Colonic mucosa (tissue), 4 donors: Measurements from ENCODE around the gene PPIL1. TPM values are rescaled to one million over a fixed set of nuclear protein-coding genes. Genes with fewer than 3 reads are reported as not detected.

Experiments
- DNase-seq: peaks from one replicate; pipeline ENCODE4 v3.0.0-alpha.2; 2020
- H3K27ac ChIP-seq: fragments of 200-600 bp; one replicate; pipeline ENCODE4 v1.8.0; 2021
- H3K27me3 ChIP-seq: fragments of 200-600 bp; one replicate; pipeline ENCODE4 v1.8.0; 2021
- H3K36me3 ChIP-seq: fragments of 200-600 bp; one replicate; pipeline ENCODE4 v1.8.0; 2021
- H3K4me1 ChIP-seq: fragments of 200-600 bp; one replicate; pipeline ENCODE4 v1.8.0; 2021; ENCODE audit warnings: mild to moderate bottlenecking
- H3K4me3 ChIP-seq: fragments of 200-600 bp; one replicate; pipeline ENCODE4 v1.8.0; 2021
- H3K9ac ChIP-seq, 2 donors: one replicate each; pipeline ENCODE4 v1.7.0; 2013; ENCODE audit warnings: control low read depth in 2 of 2, low read depth in 2 of 2, low read length in 2 of 2
- H3K9me3 ChIP-seq: fragments of 200-600 bp; one replicate; pipeline ENCODE4 v1.8.0; 2021
- intact Hi-C: fragments of 100-400 bp; cut with DNase I; formaldehyde crosslinking; loops from one replicate; pipeline ENCODE4 v1.14.1; 2022
- total RNA-seq, 2 donors: library from RNA; stranded (reverse); fragmentation: NEBNext Ultra II Directional in 1 of 2; extraction: Animal tissue kit (Norgen Biotek cat#: 25700) in 1 of 2; gene quantifications; one replicate each; pipeline ENCODE4 v1.2.1, GENCODE V29; 2021
- TF ChIP-seq, protein P1 (sequence below): fragments of 200-600 bp; IDR thresholded peaks from one replicate; pipeline ENCODE4 v1.8.0; 2022; ENCODE audit warnings: antibody characterized with exemption, mild to moderate bottlenecking
- donor health status: healthy.
- donor health status: DM: no; HTN: no; CAD: no.
- donor health status: DM: no; HTN: no; CAD: no.

PPIL1 gene
- total RNA-seq, 2 donors from 2014 or later = 9.9 to 23.6 TPM

DNA sequence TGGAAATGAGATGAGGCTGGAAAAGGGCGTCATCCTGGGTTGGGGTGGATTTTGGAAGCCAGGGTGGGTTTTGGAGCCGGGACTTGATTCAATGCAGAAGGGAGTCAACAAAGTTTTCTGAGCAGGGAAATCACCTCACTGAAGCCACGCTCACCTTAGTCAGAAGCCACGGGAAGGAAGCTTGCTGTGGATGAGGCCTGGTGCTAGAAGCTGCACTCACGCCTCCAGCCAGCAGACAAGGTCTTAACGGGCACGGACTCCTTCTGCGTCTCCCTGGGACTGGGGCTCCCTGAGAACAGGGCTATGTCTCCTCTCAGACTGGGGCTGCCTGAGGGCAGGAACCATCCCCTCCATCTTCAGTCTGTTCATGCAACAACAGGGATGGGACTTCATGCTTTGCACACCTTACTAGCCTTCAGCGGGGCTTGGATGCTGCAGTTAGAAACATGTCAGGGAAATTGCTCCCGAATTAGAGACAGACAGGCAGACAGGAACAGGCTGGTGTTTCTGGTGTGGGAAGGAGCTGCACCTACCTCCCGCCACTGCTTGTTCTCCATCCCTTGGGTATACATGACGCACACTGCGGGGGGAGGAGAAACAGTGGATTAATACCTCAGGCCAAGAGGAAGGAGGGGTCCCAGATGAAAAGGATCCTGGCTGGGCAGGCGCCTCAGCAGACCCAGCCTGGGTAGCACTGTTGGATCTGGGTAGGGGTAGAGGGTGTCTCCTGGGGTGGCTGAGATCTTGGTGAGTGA is 52.8 kb downstream of the PPIL1 start:
- intact Hi-C loops = no loop called here
- TF ChIP-seq, protein P1, sequence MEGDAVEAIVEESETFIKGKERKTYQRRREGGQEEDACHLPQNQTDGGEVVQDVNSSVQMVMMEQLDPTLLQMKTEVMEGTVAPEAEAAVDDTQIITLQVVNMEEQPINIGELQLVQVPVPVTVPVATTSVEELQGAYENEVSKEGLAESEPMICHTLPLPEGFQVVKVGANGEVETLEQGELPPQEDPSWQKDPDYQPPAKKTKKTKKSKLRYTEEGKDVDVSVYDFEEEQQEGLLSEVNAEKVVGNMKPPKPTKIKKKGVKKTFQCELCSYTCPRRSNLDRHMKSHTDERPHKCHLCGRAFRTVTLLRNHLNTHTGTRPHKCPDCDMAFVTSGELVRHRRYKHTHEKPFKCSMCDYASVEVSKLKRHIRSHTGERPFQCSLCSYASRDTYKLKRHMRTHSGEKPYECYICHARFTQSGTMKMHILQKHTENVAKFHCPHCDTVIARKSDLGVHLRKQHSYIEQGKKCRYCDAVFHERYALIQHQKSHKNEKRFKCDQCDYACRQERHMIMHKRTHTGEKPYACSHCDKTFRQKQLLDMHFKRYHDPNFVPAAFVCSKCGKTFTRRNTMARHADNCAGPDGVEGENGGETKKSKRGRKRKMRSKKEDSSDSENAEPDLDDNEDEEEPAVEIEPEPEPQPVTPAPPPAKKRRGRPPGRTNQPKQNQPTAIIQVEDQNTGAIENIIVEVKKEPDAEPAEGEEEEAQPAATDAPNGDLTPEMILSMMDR = no peak
- Histone ChIP-seq H3K9ac (no peak overlapping the region), H3K27me3 (no peaks in the 10 kb centered on the region), H3K4me1 (no peaks in the 10 kb centered on the region), H3K4me3 (no peak overlapping the region), H3K9me3 (no peaks in the 10 kb centered on the region), H3K27ac (no peak overlapping the region), H3K36me3 (no peaks in the 10 kb centered on the region)
- no peak for DNase-seq

DNA sequence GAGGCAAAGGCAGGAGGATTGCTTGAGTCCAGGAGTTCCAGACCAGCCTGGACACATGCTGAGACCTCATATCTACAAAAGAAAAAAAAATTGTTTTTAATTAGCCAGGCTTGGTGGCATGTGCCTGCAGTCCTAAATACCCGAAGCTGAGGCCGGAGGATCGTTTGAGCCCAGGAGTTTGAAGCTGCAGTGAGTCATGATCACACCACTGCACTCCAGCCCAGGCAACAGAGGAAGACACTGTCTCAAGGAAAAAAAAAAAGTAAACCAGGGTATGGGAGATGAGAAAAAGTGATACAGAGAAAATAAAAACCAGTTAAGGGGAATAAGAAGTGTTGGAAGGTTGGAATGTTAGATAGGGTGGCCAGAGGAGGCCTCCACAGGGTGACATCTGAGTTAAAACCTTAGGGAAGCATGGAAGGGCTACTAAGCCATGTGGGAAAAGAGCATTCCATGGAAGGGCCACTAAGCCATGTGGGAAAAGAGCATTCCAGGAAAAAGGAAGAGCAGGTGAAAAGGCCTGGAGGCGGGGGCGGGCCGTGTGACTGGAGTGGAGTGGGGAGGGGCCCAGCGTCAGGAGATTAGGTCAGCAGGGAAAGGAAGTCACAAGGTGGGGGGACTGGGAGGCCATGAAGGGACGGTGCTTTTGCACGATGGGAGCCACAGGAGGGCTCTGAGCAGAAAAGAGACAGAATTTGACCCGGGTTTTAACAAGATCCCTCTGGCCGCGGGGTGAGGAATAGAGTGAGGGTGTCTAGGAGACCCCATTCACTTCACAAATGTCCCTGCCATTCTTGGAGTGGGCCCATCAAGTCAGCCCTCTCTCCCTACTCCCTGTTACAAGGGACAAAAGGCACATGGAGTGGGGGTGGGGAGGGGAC is 53.7 kb downstream of the PPIL1 start:
- intact Hi-C loops = no loop called here
- TF ChIP-seq, protein P1 = no peak
- Histone ChIP-seq H3K4me3 (no peak overlapping the region), H3K36me3 (no peaks in the 10 kb centered on the region), H3K27me3 (no peaks in the 10 kb centered on the region), H3K9ac (no peak overlapping the region), H3K27ac (no peak overlapping the region), H3K4me1 (no peaks in the 10 kb centered on the region), H3K9me3 (no peaks in the 10 kb centered on the region)
- no peak for DNase-seq

DNA sequence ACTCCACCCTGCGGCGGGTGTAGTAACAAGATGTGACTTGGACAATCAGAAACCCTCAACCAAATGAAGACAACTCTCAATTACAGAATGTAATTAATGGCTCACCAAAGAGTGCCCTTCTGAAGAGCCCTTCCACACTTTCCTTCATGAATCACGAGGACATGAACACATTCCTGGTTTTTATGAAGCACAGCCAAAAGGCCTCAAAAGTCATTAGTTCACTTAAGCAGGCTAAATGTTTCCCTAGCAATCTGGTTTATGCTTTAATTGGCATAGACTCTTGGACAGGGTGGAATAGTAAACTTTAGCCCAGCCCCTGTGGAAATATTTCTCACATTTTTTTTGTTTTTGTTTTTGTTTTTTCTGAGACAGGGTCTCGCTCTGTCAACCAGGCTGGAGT is 55.8 kb downstream of the PPIL1 start:
- intact Hi-C loops = no loop called here
- H3K4me3 ChIP-seq = no peak overlapping the region
- no peaks in the 10 kb centered on the region for H3K27me3 ChIP-seq
- no peak overlapping the region for H3K9ac ChIP-seq
- H3K27ac ChIP-seq = no peak overlapping the region
- no peak for DNase-seq
- TF ChIP-seq, protein P1 = no peak
- no peaks in the 10 kb centered on the region for H3K36me3 ChIP-seq
- no peaks in the 10 kb centered on the region for H3K4me1 ChIP-seq
- H3K9me3 ChIP-seq = no peaks in the 10 kb centered on the region

DNA sequence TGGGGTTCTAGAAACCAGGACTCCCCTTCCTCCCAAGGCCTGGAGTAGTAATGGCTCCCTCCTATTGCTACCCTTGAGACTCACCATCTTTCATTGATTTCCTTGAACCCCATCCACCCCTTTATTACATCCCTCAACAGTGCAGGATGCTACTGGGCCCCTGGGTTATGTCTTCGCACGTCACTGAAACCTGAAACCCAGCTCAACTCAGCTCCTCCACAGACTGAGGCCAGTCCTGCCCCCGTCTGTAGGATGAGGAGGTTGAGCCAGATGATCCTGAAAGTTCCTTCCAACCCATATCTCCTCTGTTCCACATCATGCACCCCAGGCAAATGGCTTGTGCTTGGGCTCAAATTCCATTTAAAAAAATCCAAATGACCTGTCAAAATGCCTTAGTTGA is 56.8 kb downstream of the PPIL1 start:
- Histone ChIP-seq H3K9ac (no peak overlapping the region), H3K27me3 (no peaks in the 10 kb centered on the region), H3K4me3 (no peak overlapping the region), H3K9me3 (no peaks in the 10 kb centered on the region), H3K36me3 (no peaks in the 10 kb centered on the region), H3K27ac (no peak overlapping the region), H3K4me1 (no peaks in the 10 kb centered on the region)
- TF ChIP-seq, protein P1 = no peak
- DNase-seq = no peak
- intact Hi-C loops = no loop called here

DNA sequence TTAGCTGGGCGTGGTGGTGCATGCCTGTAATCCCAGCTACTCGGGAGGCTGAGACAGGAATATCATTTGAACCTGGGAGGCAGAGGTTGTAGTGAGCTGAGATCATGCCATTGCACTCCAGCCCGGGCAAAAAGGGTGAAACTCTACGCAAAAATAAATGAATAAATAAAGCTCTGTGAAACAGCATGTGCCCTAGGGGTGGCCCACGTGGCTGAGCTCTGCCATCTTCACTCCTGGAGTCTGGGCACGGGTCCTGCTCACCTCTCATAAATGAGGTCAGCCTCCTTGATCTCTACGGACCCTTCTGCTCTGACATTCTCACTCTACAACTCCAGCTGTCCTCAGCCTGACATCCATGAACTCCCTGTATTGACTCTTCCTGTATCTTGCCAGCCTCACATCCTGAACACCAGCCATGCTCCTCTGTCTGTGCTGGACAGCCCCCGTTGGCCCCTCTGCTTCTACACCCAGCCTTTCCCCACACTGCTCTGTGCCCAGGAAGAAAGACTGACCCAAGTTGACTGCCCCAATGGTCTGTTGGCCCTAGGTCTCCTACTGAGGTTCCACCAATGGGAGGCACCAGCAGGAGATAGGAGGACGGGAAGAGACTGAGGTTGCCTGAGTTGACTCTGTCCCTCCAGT is 57.3 kb downstream of the PPIL1 start:
- no peak overlapping the region for H3K4me3 ChIP-seq
- H3K27ac ChIP-seq = no peak overlapping the region
- TF ChIP-seq, protein P1 = no peak
- intact Hi-C loops = no loop called here
- no peak overlapping the region for H3K9ac ChIP-seq
- no peaks in the 10 kb centered on the region for H3K27me3 ChIP-seq
- no peaks in the 10 kb centered on the region for H3K36me3 ChIP-seq
- H3K4me1 ChIP-seq = no peaks in the 10 kb centered on the region
- no peaks in the 10 kb centered on the region for H3K9me3 ChIP-seq
- no peak for DNase-seq
